ENCODE measurements around the gene NSMF. TPM values are rescaled to one million over a fixed set of nuclear protein-coding genes. Genes with fewer than 3 reads are reported as not detected.

The NSMF gene
- total RNA-seq, 2 donors from 2014 or later: 65.4 to 65.9 TPM

GRCh38 chr9:137499858-137500661, 40.9 kb upstream of the NSMF start:
- no peak overlapping the region for H3K27ac ChIP-seq
- ATAC-seq (no peak), DNase-seq (no peak)
- 93 to 97% methylated on average over 27 to 31 of the region's 36 CpGs for WGBS, 2 donors
- H3K9me3 ChIP-seq: no peaks in the 10 kb centered on the region
- no peaks in the 10 kb centered on the region for H3K4me1 ChIP-seq
- intact Hi-C loops (cut with DNase I): no loop called here
- TF ChIP-seq POLR2A (IDR thresholded peaks at IDR 0.05) (no peak), CTCF (IDR thresholded peaks at IDR 0.05) (no peak)
- no peaks in the 10 kb centered on the region for H3K27me3 ChIP-seq
- H3K36me3 ChIP-seq (replicated peaks in 1 of 2; ENCODE audit: insufficient read depth in 1 of 2, low read depth in 2 of 2): peaks cover 0 to 2% of the 10 kb centered on the region in 2 donors
- no peak overlapping the region for H3K4me3 ChIP-seq

GRCh38 chr9:137499416-137499815, 40.3 kb upstream of the NSMF start:
- no peak for ATAC-seq
- intact Hi-C loops (cut with DNase I): no loop called here

GRCh38 chr9:137498720-137499150, 39.6 kb upstream of the NSMF start:
- Histone ChIP-seq H3K27ac (no peak overlapping the region), H3K27me3 (no peaks in the 10 kb centered on the region), H3K36me3 (replicated peaks in 1 of 2; ENCODE audit: insufficient read depth in 1 of 2, low read depth in 2 of 2) (peaks cover 0 to 2% of the 10 kb centered on the region in 2 donors), H3K9me3 (no peaks in the 10 kb centered on the region), H3K4me3 (no peak overlapping the region), H3K4me1 (no peaks in the 10 kb centered on the region)
- intact Hi-C loops (cut with DNase I): no loop called here
- ATAC-seq (no peak), DNase-seq (no peak)
- TF ChIP-seq POLR2A (IDR thresholded peaks at IDR 0.05) (no peak), CTCF (IDR thresholded peaks at IDR 0.05) (no peak)
- 92 to 95% methylated on average over 13 to 16 of the region's 16 CpGs for WGBS, 2 donors

More at GRCh38 chr9:137499416-137499815, 40.3 kb upstream of the NSMF start:
- Histone ChIP-seq H3K27ac (no peak overlapping the region), H3K4me3 (no peak overlapping the region), H3K9me3 (no peaks in the 10 kb centered on the region), H3K36me3 (replicated peaks in 1 of 2; ENCODE audit: insufficient read depth in 1 of 2, low read depth in 2 of 2) (peaks cover 0 to 2% of the 10 kb centered on the region in 2 donors), H3K27me3 (no peaks in the 10 kb centered on the region), H3K4me1 (no peaks in the 10 kb centered on the region)
- TF ChIP-seq POLR2A (IDR thresholded peaks at IDR 0.05) (no peak), CTCF (IDR thresholded peaks at IDR 0.05) (no peak)
- DNase-seq: no peak
- WGBS, 2 donors: 90% methylated on average over 16 of the region's 16 CpGs; no CpG with 5 or more reads in 1 of the 2 donors

- Histone ChIP-seq H3K4me3 (no peak overlapping the region), H3K27me3 (no peaks in the 10 kb centered on the region), H3K9me3 (no peaks in the 10 kb centered on the region), H3K36me3 (replicated peaks in 1 of 2; ENCODE audit: insufficient read depth in 1 of 2, low read depth in 2 of 2) (peaks cover 0 to 2% of the 10 kb centered on the region in 2 donors), H3K4me1 (no peaks in the 10 kb centered on the region), H3K27ac (no peak overlapping the region)
- no peak for ATAC-seq
- 92 to 93% methylated on average over 13 to 29 of the region's 36 CpGs for WGBS, 2 donors
- TF ChIP-seq CTCF (IDR thresholded peaks at IDR 0.05) (no peak), POLR2A (IDR thresholded peaks at IDR 0.05) (no peak)
- intact Hi-C loops (cut with DNase I): no loop called here
- DNase-seq: no peak
Observed at GRCh38 chr9:137497921-137498719, 39.0 kb upstream of the NSMF start.

Measured in body of pancreas (tissue), 4 donors.